HEK293 (cell line): ENCODE results near the gene SAMD4A.

ENCODE experiments used
- HOXC10 ChIP-seq: sonication (generic); formaldehyde crosslinking; IDR thresholded peaks from 2 replicates; pipeline ENCODE4 v1.8.1; 2023; ENCODE audit warnings: mild to moderate bottlenecking, missing genetic modification reagents
- PBX3 ChIP-seq: sonication (generic); formaldehyde crosslinking; IDR thresholded peaks from 2 replicates; pipeline ENCODE4 v1.8.1; 2022; ENCODE audit warnings: mild to moderate bottlenecking, moderate library complexity, missing genetic modification reagents
- ZBTB7A ChIP-seq: fragments of 450-650 bp; formaldehyde crosslinking; IDR thresholded peaks from 2 replicates; pipeline ENCODE4 v1.5.1; 2016; ENCODE audit warnings: low read depth, missing biosample characterization, missing genetic modification characterization
- ZNF174 ChIP-seq: fragments of 450-650 bp; formaldehyde crosslinking; IDR thresholded peaks from 2 replicates; pipeline ENCODE4 v1.5.0; 2017; ENCODE audit warnings: missing biosample characterization, mild to moderate bottlenecking, missing genetic modification characterization
- ZNF19 ChIP-seq: fragments of 450-650 bp; formaldehyde crosslinking; IDR thresholded peaks from 2 replicates; pipeline ENCODE4; 2016; ENCODE audit warnings: missing biosample characterization, missing genetic modification characterization, low read depth
- ZSCAN30 ChIP-seq: fragments of 450-650 bp; IDR thresholded peaks from 2 replicates; pipeline ENCODE4 v1.5.1; 2018; ENCODE audit warnings: missing biosample characterization, mild to moderate bottlenecking, missing genetic modification characterization, moderate library complexity
- TF ChIP-seq, protein P1 (sequence below): fragments of 450-650 bp; formaldehyde crosslinking; IDR thresholded peaks from 2 replicates; pipeline ENCODE4 v1.5.1; 2016; ENCODE audit warnings: missing biosample characterization, missing genetic modification characterization
- TF ChIP-seq, protein P2 (sequence below): fragments of 450-650 bp; formaldehyde crosslinking; IDR thresholded peaks from 2 replicates; pipeline ENCODE4; 2016; ENCODE audit warnings: missing biosample characterization, missing genetic modification characterization

GRCh38 chr14:54749727-54750126, 182.8 kb downstream of the SAMD4A start:
- TF ChIP-seq, protein P1, sequence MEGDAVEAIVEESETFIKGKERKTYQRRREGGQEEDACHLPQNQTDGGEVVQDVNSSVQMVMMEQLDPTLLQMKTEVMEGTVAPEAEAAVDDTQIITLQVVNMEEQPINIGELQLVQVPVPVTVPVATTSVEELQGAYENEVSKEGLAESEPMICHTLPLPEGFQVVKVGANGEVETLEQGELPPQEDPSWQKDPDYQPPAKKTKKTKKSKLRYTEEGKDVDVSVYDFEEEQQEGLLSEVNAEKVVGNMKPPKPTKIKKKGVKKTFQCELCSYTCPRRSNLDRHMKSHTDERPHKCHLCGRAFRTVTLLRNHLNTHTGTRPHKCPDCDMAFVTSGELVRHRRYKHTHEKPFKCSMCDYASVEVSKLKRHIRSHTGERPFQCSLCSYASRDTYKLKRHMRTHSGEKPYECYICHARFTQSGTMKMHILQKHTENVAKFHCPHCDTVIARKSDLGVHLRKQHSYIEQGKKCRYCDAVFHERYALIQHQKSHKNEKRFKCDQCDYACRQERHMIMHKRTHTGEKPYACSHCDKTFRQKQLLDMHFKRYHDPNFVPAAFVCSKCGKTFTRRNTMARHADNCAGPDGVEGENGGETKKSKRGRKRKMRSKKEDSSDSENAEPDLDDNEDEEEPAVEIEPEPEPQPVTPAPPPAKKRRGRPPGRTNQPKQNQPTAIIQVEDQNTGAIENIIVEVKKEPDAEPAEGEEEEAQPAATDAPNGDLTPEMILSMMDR (tag by site-specific recombination), result no peak
- TF ChIP-seq ZSCAN30 (tag by site-specific recombination) (no peak), ZBTB7A (tag by site-specific recombination) (no peak), HOXC10 (CRISPR knock-in tag) (no peak), ZNF174 (tag by site-specific recombination) (no peak), PBX3 (CRISPR knock-in tag) (no peak), ZNF19 (tag by site-specific recombination) (no peak)
- TF ChIP-seq, protein P2, sequence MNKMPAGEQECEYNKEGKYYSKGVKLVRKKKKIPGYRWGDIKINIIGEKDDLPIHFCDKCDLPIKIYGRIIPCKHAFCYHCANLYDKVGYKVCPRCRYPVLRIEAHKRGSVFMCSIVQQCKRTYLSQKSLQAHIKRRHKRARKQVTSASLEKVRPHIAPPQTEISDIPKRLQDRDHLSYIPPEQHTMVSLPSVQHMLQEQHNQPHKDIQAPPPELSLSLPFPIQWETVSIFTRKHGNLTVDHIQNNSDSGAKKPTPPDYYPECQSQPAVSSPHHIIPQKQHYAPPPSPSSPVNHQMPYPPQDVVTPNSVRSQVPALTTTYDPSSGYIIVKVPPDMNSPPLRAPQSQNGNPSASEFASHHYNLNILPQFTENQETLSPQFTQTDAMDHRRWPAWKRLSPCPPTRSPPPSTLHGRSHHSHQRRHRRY (tag by site-specific recombination), result no peak
